Heart right ventricle (tissue), 16 donors: ENCODE data around the gene TUT1. TPM values are rescaled to one million over a fixed set of nuclear protein-coding genes. Genes with fewer than 3 reads are reported as not detected.

ENCODE experiments used
- ATAC-seq, 8 donors: fragments of 200-7000 bp; cut with Tn5 transposase; one replicate each; pipeline ENCODE4 v1.9.1; 2020; ENCODE audit warnings: mild to moderate bottlenecking in 8 of 8, moderate library complexity in 8 of 8, moderate number of reproducible peaks in 1 of 8
- DNase-seq, 2 donors: peaks; one replicate each; pipeline ENCODE4 v3.0.0-alpha.2; 2020
- H3K27ac ChIP-seq, 10 donors: fragments of 200-600 bp; sonication (generic) in 2 of 10; one replicate each; pipeline versions ENCODE4 v1.5.0 to v1.8.0; 2020 to 2022; ENCODE audit warnings: mild to moderate bottlenecking in 3 of 10
- H3K27me3 ChIP-seq, 7 donors: fragments of 200-600 bp; one replicate each; pipeline ENCODE4 v1.8.0; 2021 to 2022; ENCODE audit warnings: mild to moderate bottlenecking in 2 of 7
- H3K36me3 ChIP-seq, 9 donors: fragments of 200-600 bp; sonication (generic) in 1 of 9; one replicate each; pipeline versions ENCODE4 v1.5.0 to v1.8.0; 2020 to 2022; ENCODE audit warnings: mild to moderate bottlenecking in 2 of 9
- H3K4me1 ChIP-seq, 9 donors: fragments of 200-600 bp; sonication (generic) in 1 of 9; one replicate each; pipeline versions ENCODE4 v1.5.0 to v1.8.0; 2020 to 2022; ENCODE audit warnings: mild to moderate bottlenecking in 4 of 9
- H3K4me3 ChIP-seq, 10 donors: fragments of 200-600 bp; sonication (generic) in 2 of 10; one replicate each; pipeline versions ENCODE4 v1.5.0 to v1.8.0; 2020 to 2022; ENCODE audit warnings: mild to moderate bottlenecking in 7 of 10, moderate library complexity in 2 of 10
- H3K9me3 ChIP-seq, 11 donors: fragments of 200-600 bp in 10 of 11; sonication (generic) in 2 of 11; one replicate each; pipeline versions ENCODE4 v1.5.0 to v1.8.0; 2013 to 2022; ENCODE audit warnings: mild to moderate bottlenecking in 2 of 11, control low read depth in 1 of 11, moderate library complexity in 1 of 11
- CTCF ChIP-seq, 9 donors: fragments of 200-600 bp; sonication (generic) in 2 of 9; IDR thresholded peaks; one replicate each; pipeline versions ENCODE4 v1.5.0 to v1.8.0; 2021 to 2022; ENCODE audit warnings: antibody characterized with exemption in 9 of 9, mild to moderate bottlenecking in 5 of 9, moderate library complexity in 1 of 9
- WGBS, 2 donors: extraction: QIAGEN DNeasy Blood & Tissue Kit; methylation state at CpG; one replicate each; pipeline ENCODE4 v1.1.7; 2013; ENCODE audit warnings: inconsistent platforms in 1 of 2; 5-methylcytosine and 5-hydroxymethylcytosine counted together
- intact Hi-C, 10 donors: fragments of 100-400 bp; cut with DNase I; formaldehyde crosslinking; loops; one replicate each; pipeline versions ENCODE4 v1.11.1 to v1.14.2; 2022
- polyA plus RNA-seq, 2 donors: library from polyadenylated mRNA; stranded (reverse); fragments of 200-250 nt; gene quantifications; one replicate each; pipeline ENCODE4 v1.2.3, GENCODE V29; 2013
- total RNA-seq, 10 donors: library from RNA; stranded (reverse); fragmentation: NEBNext Ultra II Directional in 3 of 10; extraction: Animal tissue kit (Norgen Biotek cat#: 25700) in 3 of 10; gene quantifications; one replicate each; pipeline versions ENCODE4 v1.2.1 to v1.2.4, GENCODE V29; 2021 to 2023
- donor health status: Arrhythmogenic right ventricular cardiomyopathy.
- donor health status: ischemic (EF 13 %, LVEDD 7.1; RV severe dilation, severe dysfunction).
- donor health status: healthy with polysubstance abuse.
- donor health status: DM: no; HTN: yes; CAD: no.
- donor health status: DM: no; HTN: no; CAD: no.
- donor health status: ischemic (EF 25% LVEDD 6.9; RV normal size, moderate dysfunction).
- donor health status: ischemic (EF 25% LVEDD 5.7; RV mildly dilated, moderate dysfunction).
- donor health status: healthy.
- donor health status: DM: yes; HTN: yes; CAD: no.
- donor health status: Ischemic cardiomyopathy.
- donor health status: ischemic (EF 35%, LVEDD 5.7; RV mildly dilated, moderate dysfunction).
- donor health status: nonischemic (EF 11% LVEDD 7.7; RV severe dilation, severe dysfunction).
- donor health status: DM: yes; HTN: yes; CAD: no.
- donor health status: PGD.
- donor health status: ischemic (EF 29% LVEDD 5.4; RV normal size, mild dysfunction).
- donor health status: nonischemic (EF 23%, LVEDD 6.1; RV moderate dilation, normal function).

TUT1 gene
- total and polyA plus RNA-seq, 12 donors: 8.2 to 19.2 (median 12.3) TPM

DNA sequence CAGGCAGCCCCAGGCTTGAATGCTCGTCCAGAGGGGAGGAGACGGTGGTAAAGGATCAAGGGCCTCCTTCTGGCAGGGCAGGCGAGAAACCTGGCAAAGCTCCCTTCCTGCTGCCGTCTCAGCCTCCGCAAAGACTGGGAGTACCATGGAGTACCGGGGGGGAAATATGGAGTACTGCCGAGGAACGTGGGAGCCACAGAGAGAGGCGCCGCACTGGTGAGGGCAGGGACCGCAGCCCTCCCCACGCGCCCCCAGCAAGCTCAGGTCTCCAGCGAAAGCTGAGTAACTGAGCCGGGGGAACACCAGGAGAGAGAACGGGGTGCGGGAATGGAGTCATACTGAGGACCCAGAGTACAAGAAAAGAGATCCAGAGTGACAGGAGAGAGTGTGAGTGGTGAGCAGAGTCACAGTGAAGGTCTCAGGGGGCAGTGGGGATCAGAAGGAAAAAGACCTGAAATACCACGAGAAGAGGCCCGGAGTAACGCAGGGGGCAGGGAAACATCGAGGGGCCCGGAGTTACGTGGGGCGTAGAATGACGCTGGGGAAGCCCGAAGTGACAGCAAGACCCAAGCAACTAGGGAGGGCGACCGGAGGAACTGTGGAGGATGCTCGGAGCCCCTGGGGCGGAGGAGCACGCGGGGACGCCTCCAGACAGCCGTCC, 20.5 kb upstream of the TUT1 start:
- no peak for TF ChIP-seq CTCF (IDR thresholded peaks at IDR 0.05)
- Histone ChIP-seq H3K4me1 (peaks cover 9 to 43% (median 27%) of the 10 kb centered on the region in 9 donors), H3K9me3 (no peaks in the 10 kb centered on the region), H3K36me3 (peaks cover 0 to 62% (median 3%) of the 10 kb centered on the region in 9 donors), H3K27me3 (no peaks in the 10 kb centered on the region), H3K4me3 (peak overlapping the region; percentile 65 to 93 (median 76)), H3K27ac (peak overlapping the region; percentile 91 to 98 (median 96))
- 2% methylated on average over 34 of the region's 34 CpGs for WGBS, 2 donors
- DNase-seq (peak; percentile 49 to 59), ATAC-seq (peak in 7 of 8 donors; percentile 2 to 34 (median 9))
- intact Hi-C loops: loop anchor here in 2 of 10 donors (1.0 to 5.0 kb wide), 2 partner anchors 11 to 40 kb away; partner anchors contain the start of genes INTS5 (in 1 of the 2) and MTA2 (in 1 of the 2)

GRCh38 chr11:62610814-62611704, 19.7 kb upstream of the TUT1 start:
- ATAC-seq (no peak), DNase-seq (no peak)
- Histone ChIP-seq H3K27me3 (no peaks in the 10 kb centered on the region), H3K4me3 (peak overlapping the region; percentile 65 to 93 (median 76)), H3K4me1 (peaks cover 9 to 43% (median 27%) of the 10 kb centered on the region in 9 donors), H3K36me3 (peaks cover 0 to 62% (median 4%) of the 10 kb centered on the region in 9 donors), H3K9me3 (no peaks in the 10 kb centered on the region), H3K27ac (peak overlapping the region; percentile 91 to 98 (median 96))
- intact Hi-C loops: loop anchor here in 1 of 10 donors (5.0 kb wide), 1 partner anchor 41 kb away; the partner anchor contains the start of gene INTS5
- no peak for TF ChIP-seq CTCF (IDR thresholded peaks at IDR 0.05)
- WGBS, 2 donors: 70 to 77% methylated on average over 28 of the region's 28 CpGs

DNA sequence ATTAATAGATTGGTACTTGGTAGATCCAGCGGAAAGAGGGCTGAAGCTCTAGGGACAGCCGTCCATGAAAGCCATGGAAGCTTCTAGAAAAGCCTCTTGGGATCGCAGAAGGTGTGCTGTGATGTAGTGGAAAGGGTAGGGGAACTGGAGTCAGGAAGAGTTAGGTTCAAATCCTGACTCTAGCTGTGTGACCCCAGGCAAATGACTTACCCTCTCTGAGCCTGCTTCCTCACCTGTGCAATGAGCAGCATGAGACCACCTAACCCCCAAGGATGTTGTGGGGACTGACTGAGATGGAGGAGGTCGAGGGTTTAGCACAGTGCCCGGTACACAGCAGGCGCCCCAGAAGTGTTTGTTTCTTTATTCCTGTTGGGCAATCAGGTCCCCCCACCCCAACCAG, 19.1 kb upstream of the TUT1 start:
- 87 to 88% methylated on average over 6 of the region's 6 CpGs for WGBS, 2 donors
- peaks cover 9 to 43% (median 27%) of the 10 kb centered on the region in 9 donors for H3K4me1 ChIP-seq
- intact Hi-C loops: loop anchor here in 1 of 10 donors (5.0 kb wide), 1 partner anchor 42 kb away; the partner anchor contains the start of gene INTS5
- no peak overlapping the region for H3K4me3 ChIP-seq
- no peak for DNase-seq
- H3K36me3 ChIP-seq: peaks cover 0 to 62% (median 8%) of the 10 kb centered on the region in 9 donors
- no peaks in the 10 kb centered on the region for H3K27me3 ChIP-seq
- peak overlapping the region in 2 of 10 donors; percentile 2 to 97 for H3K27ac ChIP-seq
- no peaks in the 10 kb centered on the region for H3K9me3 ChIP-seq
- no peak for TF ChIP-seq CTCF (IDR thresholded peaks at IDR 0.05)
- no peak for ATAC-seq

DNA sequence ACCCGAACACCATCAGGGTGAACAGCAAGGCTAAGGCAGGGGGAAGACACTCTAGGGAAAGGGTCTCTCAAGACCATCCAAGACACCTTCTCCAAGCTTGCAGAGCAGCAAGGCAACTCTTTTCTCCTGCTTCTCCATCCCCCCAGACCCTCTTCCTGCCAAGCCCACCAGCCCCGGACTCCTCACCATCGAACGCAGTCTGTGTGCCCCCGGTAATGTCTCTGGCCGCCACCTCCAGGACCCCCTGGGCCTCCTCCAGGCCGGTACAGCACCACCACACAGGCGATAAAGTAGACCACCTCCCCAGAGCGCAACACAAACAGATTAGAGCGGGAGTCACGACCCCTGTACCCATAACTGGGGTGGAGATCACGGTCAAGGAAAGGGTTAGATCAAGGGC, 17.5 kb upstream of the TUT1 start:
- DNase-seq (no peak), ATAC-seq (no peak)
- intact Hi-C loops: loop anchor here in 1 of 10 donors (10.0 kb wide), 1 partner anchor 226 kb away; the partner anchor contains the start of genes STX5, TEX54 and WDR74
- WGBS, 2 donors: 94 to 96% methylated on average over 12 of the region's 12 CpGs
- Histone ChIP-seq H3K9me3 (no peaks in the 10 kb centered on the region), H3K4me3 (no peak overlapping the region), H3K4me1 (peaks cover 9 to 43% (median 27%) of the 10 kb centered on the region in 9 donors), H3K36me3 (peaks cover 0 to 70% (median 8%) of the 10 kb centered on the region in 9 donors), H3K27ac (no peak overlapping the region), H3K27me3 (no peaks in the 10 kb centered on the region)
- no peak for TF ChIP-seq CTCF (IDR thresholded peaks at IDR 0.05)
